ENCODE measurements around the gene ARHGEF1.
"Not testable (repeated sequence)": the region's sequence is repeated elsewhere in the genome, so short reads cannot be mapped to it uniquely, and the experiment has no call there.

The ARHGEF1 gene

GRCh38 chr19:41904118-41904870 lies 21.3 kb downstream of the ARHGEF1 start:
- no peak for DNase-seq (ENCODE audit: low read depth in 2 of 2)

GRCh38 chr19:41905273-41906002 lies 22.5 kb downstream of the ARHGEF1 start:
- no peak for DNase-seq (ENCODE audit: low read depth in 2 of 2)

GRCh38 chr19:41906271-41906670 lies 23.3 kb downstream of the ARHGEF1 start:
- no peak for DNase-seq (ENCODE audit: low read depth in 2 of 2)

GRCh38 chr19:41906916-41907680 lies 24.1 kb downstream of the ARHGEF1 start:
- DNase-seq (ENCODE audit: low read depth in 2 of 2) = no peak

GRCh38 chr19:41907994-41908615 lies 25.1 kb downstream of the ARHGEF1 start:
- no peak for DNase-seq (ENCODE audit: low read depth in 2 of 2)

- DNase-seq (ENCODE audit: low read depth in 2 of 2) = no peak
Measured at GRCh38 chr19:41908724-41909464, 25.9 kb downstream of the ARHGEF1 start.

GRCh38 chr19:41909706-41910105 lies 26.7 kb downstream of the ARHGEF1 start:
- DNase-seq (ENCODE audit: low read depth in 2 of 2) = no peak

GRCh38 chr19:41910240-41910991 lies 27.4 kb downstream of the ARHGEF1 start:
- no peak for DNase-seq (ENCODE audit: low read depth in 2 of 2)

GRCh38 chr19:41910992-41911888 lies 28.3 kb downstream of the ARHGEF1 start:
- DNase-seq (ENCODE audit: low read depth in 2 of 2) = no peak

GRCh38 chr19:41911889-41912731 lies 29.1 kb downstream of the ARHGEF1 start:
- DNase-seq (ENCODE audit: low read depth in 2 of 2) = no peak

- DNase-seq (ENCODE audit: low read depth in 2 of 2) = no peak
Measured at GRCh38 chr19:41912899-41913537, 30.0 kb downstream of the ARHGEF1 start.

- DNase-seq (ENCODE audit: low read depth in 2 of 2) = no peak
Measured at GRCh38 chr19:41913538-41914423, 30.8 kb downstream of the ARHGEF1 start.

GRCh38 chr19:41914424-41914834 lies 31.4 kb downstream of the ARHGEF1 start:
- DNase-seq (ENCODE audit: low read depth in 2 of 2) = not testable (repeated sequence)

GRCh38 chr19:41915021-41915775 lies 32.2 kb downstream of the ARHGEF1 start:
- DNase-seq (ENCODE audit: low read depth in 2 of 2) = no peak

GRCh38 chr19:41915776-41916414 lies 32.9 kb downstream of the ARHGEF1 start:
- DNase-seq (ENCODE audit: low read depth in 2 of 2) = no peak

- DNase-seq (ENCODE audit: low read depth in 2 of 2) = no peak
Measured at GRCh38 chr19:41917676-41918075, 34.7 kb downstream of the ARHGEF1 start.
